OCI-LY3 (cell line): ENCODE measurements around the gene SIGLEC11.
"Not testable (repeated sequence)": the region's sequence is repeated elsewhere in the genome, so short reads cannot be mapped to it uniquely, and the experiment has no call there.

Source experiments
- EZH2phosphoT487 ChIP-seq: fragments of 200-600 bp; shearing (Covaris generic); IDR thresholded peaks from 2 replicates; pipeline ENCODE4 v1.6.1; 2018; ENCODE audit warnings: antibody characterized with exemption, mixed run types, low read depth
- TF ChIP-seq, protein P1 (sequence below): fragments of 200-600, 300-600 bp; sonication (generic); IDR thresholded peaks from 2 replicates; pipeline ENCODE4 v1.5.1; 2014; ENCODE audit warnings: antibody characterized with exemption, low read length, low read depth

GRCh38 chr19:49924881-49925210 lies 36.1 kb downstream of the SIGLEC11 start:
- TF ChIP-seq, protein P1, sequence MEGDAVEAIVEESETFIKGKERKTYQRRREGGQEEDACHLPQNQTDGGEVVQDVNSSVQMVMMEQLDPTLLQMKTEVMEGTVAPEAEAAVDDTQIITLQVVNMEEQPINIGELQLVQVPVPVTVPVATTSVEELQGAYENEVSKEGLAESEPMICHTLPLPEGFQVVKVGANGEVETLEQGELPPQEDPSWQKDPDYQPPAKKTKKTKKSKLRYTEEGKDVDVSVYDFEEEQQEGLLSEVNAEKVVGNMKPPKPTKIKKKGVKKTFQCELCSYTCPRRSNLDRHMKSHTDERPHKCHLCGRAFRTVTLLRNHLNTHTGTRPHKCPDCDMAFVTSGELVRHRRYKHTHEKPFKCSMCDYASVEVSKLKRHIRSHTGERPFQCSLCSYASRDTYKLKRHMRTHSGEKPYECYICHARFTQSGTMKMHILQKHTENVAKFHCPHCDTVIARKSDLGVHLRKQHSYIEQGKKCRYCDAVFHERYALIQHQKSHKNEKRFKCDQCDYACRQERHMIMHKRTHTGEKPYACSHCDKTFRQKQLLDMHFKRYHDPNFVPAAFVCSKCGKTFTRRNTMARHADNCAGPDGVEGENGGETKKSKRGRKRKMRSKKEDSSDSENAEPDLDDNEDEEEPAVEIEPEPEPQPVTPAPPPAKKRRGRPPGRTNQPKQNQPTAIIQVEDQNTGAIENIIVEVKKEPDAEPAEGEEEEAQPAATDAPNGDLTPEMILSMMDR = not testable (repeated sequence)
- not testable (repeated sequence) for TF ChIP-seq EZH2phosphoT487
